HEK293T (cell line): ENCODE data around the gene CHSY3.

Experiments
- ARNT ChIP-seq: fragments of 450-650 bp; IDR thresholded peaks from 2 replicates; pipeline ENCODE4 v1.6.1; 2017; ENCODE audit warnings: mild to moderate bottlenecking
- BHLHE40 ChIP-seq: fragments of 450-650 bp; IDR thresholded peaks from 2 replicates; pipeline ENCODE4 v1.6.1; 2016; ENCODE audit warnings: mild to moderate bottlenecking, moderate library complexity, borderline replicate concordance
- FOXA1 ChIP-seq: fragments of 450-650 bp; IDR thresholded peaks from 2 replicates; pipeline ENCODE4 v1.6.1; 2016; ENCODE audit warnings: mild to moderate bottlenecking
- NFRKB ChIP-seq: fragments of 450-650 bp; IDR thresholded peaks from 2 replicates; pipeline ENCODE4 v1.6.1; 2016; ENCODE audit warnings: mild to moderate bottlenecking, moderate library complexity
- SP1 ChIP-seq: fragments of 450-650 bp; IDR thresholded peaks from 2 replicates; pipeline ENCODE4 v1.6.1; 2017
- TARDBP ChIP-seq: fragments of 450-650 bp; IDR thresholded peaks from 2 replicates; pipeline ENCODE4 v1.6.1; 2016
- TF ChIP-seq, protein P1 (sequence below): fragments of 450-650 bp; IDR thresholded peaks from 2 replicates; pipeline ENCODE4 v1.6.1; 2016

DNA sequence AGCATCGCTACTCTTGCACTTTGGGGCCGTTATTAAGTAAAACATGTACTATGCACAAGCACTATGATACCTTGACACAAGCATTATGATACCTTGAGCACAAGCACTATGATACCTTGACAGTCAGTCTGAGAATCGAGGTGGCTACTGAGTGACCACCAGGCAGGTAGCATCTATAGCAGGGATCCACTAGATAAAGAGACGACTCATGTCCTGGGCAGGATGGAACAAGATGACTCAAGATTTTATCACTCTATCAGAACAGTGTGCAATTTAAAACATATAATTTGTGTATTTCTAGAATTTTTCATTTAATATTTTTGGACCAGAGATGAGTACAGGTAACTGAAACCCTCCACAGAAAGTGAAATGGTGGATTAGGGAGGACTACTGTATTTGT lies 16.9 kb downstream of the CHSY3 start:
- TF ChIP-seq BHLHE40: no peak
- no peak for TF ChIP-seq ARNT
- TF ChIP-seq FOXA1: no peak
- TF ChIP-seq, protein P1, sequence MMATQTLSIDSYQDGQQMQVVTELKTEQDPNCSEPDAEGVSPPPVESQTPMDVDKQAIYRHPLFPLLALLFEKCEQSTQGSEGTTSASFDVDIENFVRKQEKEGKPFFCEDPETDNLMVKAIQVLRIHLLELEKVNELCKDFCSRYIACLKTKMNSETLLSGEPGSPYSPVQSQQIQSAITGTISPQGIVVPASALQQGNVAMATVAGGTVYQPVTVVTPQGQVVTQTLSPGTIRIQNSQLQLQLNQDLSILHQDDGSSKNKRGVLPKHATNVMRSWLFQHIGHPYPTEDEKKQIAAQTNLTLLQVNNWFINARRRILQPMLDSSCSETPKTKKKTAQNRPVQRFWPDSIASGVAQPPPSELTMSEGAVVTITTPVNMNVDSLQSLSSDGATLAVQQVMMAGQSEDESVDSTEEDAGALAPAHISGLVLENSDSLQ: no peak
- no peak for TF ChIP-seq SP1
- no peak for TF ChIP-seq TARDBP
- TF ChIP-seq NFRKB: no peak
